SU-DHL-6 (cell line): ENCODE data around the gene SCRG1.

Experiments used
- H2AFZ ChIP-seq: fragments of 200-600 bp; sonication (generic); 2 replicates; pipeline ENCODE4 v1.6.1; 2014; ENCODE audit warnings: low read depth, mild to moderate bottlenecking, moderate library complexity, mixed read lengths, antibody characterized with exemption, low read length; ENCODE audit not compliant: severe bottlenecking
- H3F3A ChIP-seq: fragments of 200-600 bp; shearing (Covaris generic); 2 replicates; pipeline ENCODE4 v1.6.0; 2016; ENCODE audit warnings: antibody characterized with exemption, mild to moderate bottlenecking; ENCODE audit not compliant: insufficient read depth
- H3K27ac ChIP-seq: fragments of 200-600 bp; sonication (generic); 2 replicates; pipeline ENCODE4 v1.5.1; 2016; ENCODE audit warnings: low read depth, mild to moderate bottlenecking, low read length, moderate library complexity, mixed read lengths
- H3K27me3 ChIP-seq: fragments of 200-600 bp; sonication (generic), shearing (Covaris generic); 2 replicates; pipeline ENCODE4 v1.6.0; 2014; ENCODE audit warnings: mild to moderate bottlenecking, low read length
- H3K36me3 ChIP-seq: fragments of 200-600 bp; sonication (generic); 2 replicates; pipeline ENCODE4 v1.6.1; 2014; ENCODE audit warnings: mild to moderate bottlenecking, low read length, mixed read lengths
- H3K4me2 ChIP-seq: fragments of 300-600, 200-600 bp; shearing (Covaris generic), sonication (generic); 2 replicates; pipeline ENCODE4 v1.6.0; 2014; ENCODE audit warnings: low read length, low read depth, mild to moderate bottlenecking; ENCODE audit not compliant: poor library complexity, severe bottlenecking
- H3K4me3 ChIP-seq: fragments of 200-600 bp; sonication (generic); 2 replicates; pipeline ENCODE4 v1.5.1; 2014; ENCODE audit warnings: antibody characterized with exemption, low read length, mild to moderate bottlenecking, mixed read lengths; ENCODE audit not compliant: insufficient read depth, poor library complexity, severe bottlenecking
- H3K79me2 ChIP-seq: fragments of 200-600 bp; sonication (generic); 2 replicates; pipeline ENCODE4 v1.6.1; 2014; ENCODE audit warnings: mild to moderate bottlenecking, low read length, moderate library complexity; ENCODE audit not compliant: insufficient read depth
- H3K9ac ChIP-seq: fragments of 200-600 bp; sonication (generic); 2 replicates; pipeline ENCODE4 v1.7.0; 2014; ENCODE audit warnings: mild to moderate bottlenecking, low read length
- H3K9me2 ChIP-seq: fragments of 200-600 bp; sonication (generic); replicated peaks from 2 replicates; pipeline ENCODE4 v1.6.1; 2014; ENCODE audit warnings: low read length; ENCODE audit not compliant: insufficient read depth
- H3K9me3 ChIP-seq: fragments of 200-600 bp; sonication (generic); 2 replicates; pipeline ENCODE4 v1.6.1; 2014; ENCODE audit warnings: low read length, mixed read lengths; ENCODE audit not compliant: insufficient read depth
- H4K20me1 ChIP-seq: fragments of 200-600 bp; sonication (generic); 2 replicates; pipeline ENCODE4 v1.6.1; 2014; ENCODE audit warnings: low read depth, mild to moderate bottlenecking, antibody characterized with exemption, low read length, moderate library complexity, mixed read lengths
- CTCF ChIP-seq: fragments of 200-600 bp; sonication (generic); IDR thresholded peaks from one replicate; pipeline ENCODE4 v1.5.1; 2017; ENCODE audit warnings: antibody characterized with exemption, mild to moderate bottlenecking, low read length, moderate library complexity; ENCODE audit not compliant: insufficient read depth, poor library complexity, severe bottlenecking
- EZH2phosphoT487 ChIP-seq: fragments of 200-600 bp; sonication (generic), shearing (Covaris generic); conservative IDR thresholded peaks from 2 replicates; pipeline ENCODE4 v1.6.1; 2018; ENCODE audit warnings: mild to moderate bottlenecking, antibody characterized with exemption, low read length, moderate library complexity, mixed read lengths

Gene SCRG1

DNA sequence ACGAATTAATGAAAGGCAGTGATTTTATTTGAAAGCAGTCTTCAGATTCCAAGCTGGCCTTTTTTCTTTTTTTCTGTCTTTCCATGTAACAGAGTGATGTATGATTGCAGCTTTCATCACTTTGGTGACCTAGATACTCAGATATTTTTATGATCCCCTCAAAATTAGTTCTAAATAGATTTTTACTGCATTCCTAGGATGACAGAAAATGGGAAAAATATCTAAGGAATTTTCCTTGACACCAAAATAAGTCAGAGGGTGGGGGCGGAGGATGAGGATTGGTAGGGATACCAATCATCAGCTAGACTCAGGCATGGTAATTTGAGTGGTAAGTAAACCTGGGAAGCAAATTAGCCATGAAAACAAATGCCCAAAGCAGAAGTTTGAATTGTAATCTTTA lies 52.8 kb downstream of the SCRG1 start:
- Histone ChIP-seq H3K9ac (no peak overlapping the region), H3K9me2 (no peaks in the 10 kb centered on the region), H3K27ac (no peak overlapping the region), H3K27me3 (no peaks in the 10 kb centered on the region), H3K4me2 (no peak overlapping the region), H2AFZ (no peak overlapping the region), H3F3A (no peaks in the 10 kb centered on the region), H4K20me1 (no peaks in the 10 kb centered on the region), H3K79me2 (no peaks in the 10 kb centered on the region), H3K9me3 (no peaks in the 10 kb centered on the region), H3K4me3 (no peak overlapping the region), H3K36me3 (no peaks in the 10 kb centered on the region)
- TF ChIP-seq CTCF (no peak), EZH2phosphoT487 (no peak)

GRCh38 chr4:173345648-173346047 lies 53.3 kb downstream of the SCRG1 start:
- TF ChIP-seq EZH2phosphoT487: no peak
- TF ChIP-seq CTCF: no peak
- Histone ChIP-seq H3K27me3 (no peaks in the 10 kb centered on the region), H3K9me3 (no peaks in the 10 kb centered on the region), H4K20me1 (no peaks in the 10 kb centered on the region), H3K9ac (no peak overlapping the region), H3K4me2 (no peak overlapping the region), H3K4me3 (no peak overlapping the region), H3K9me2 (no peaks in the 10 kb centered on the region), H3F3A (no peaks in the 10 kb centered on the region), H3K36me3 (no peaks in the 10 kb centered on the region), H3K79me2 (no peaks in the 10 kb centered on the region), H3K27ac (no peak overlapping the region), H2AFZ (no peak overlapping the region)

DNA sequence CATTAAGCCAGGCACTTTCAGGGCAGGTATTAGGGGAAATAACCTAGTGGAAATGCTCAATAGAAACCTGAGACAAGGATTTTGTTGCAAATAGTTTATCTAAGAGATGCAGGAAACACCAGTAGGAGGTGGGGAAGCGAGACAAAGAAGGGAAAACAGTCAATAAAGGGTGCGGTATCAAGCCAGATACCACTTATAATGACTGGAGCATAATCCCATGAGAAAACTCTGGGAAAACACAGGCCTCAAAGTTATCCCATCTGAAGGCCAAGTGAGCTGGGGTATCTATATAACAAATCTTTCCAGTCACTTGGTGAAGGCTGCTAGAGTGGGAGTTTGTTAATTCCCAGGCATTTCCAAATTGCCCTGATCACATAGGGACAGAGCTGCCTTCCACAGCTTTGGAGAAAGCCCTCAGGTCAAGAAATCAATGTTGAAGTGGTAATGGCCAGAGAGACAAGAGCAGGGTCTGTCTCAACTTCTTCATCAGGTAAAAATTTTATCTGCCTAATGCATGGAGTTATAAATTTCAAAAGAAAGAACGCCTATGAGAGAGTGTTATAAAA lies 55.0 kb downstream of the SCRG1 start:
- H3K27ac ChIP-seq: no peak overlapping the region
- no peak overlapping the region for H3K4me3 ChIP-seq
- no peaks in the 10 kb centered on the region for H3K79me2 ChIP-seq
- H2AFZ ChIP-seq: no peak overlapping the region
- no peak for TF ChIP-seq EZH2phosphoT487
- TF ChIP-seq CTCF: no peak
- no peaks in the 10 kb centered on the region for H3K9me2 ChIP-seq
- no peaks in the 10 kb centered on the region for H3F3A ChIP-seq
- H3K9ac ChIP-seq: no peak overlapping the region
- no peaks in the 10 kb centered on the region for H3K27me3 ChIP-seq
- H4K20me1 ChIP-seq: no peaks in the 10 kb centered on the region
- H3K36me3 ChIP-seq: no peaks in the 10 kb centered on the region
- H3K4me2 ChIP-seq: no peak overlapping the region
- H3K9me3 ChIP-seq: no peaks in the 10 kb centered on the region
